ENCODE results near the gene RALGPS2.
"Not testable (repeated sequence)": the region's sequence is repeated elsewhere in the genome, so short reads cannot be mapped to it uniquely, and the experiment has no call there.

RALGPS2 gene

GRCh38 chr1:178784131-178784536 lies 59.1 kb downstream of the RALGPS2 start:
- no peak for DNase-seq

GRCh38 chr1:178792394-178792793 lies 67.3 kb downstream of the RALGPS2 start:
- no peak for DNase-seq

GRCh38 chr1:178796013-178796412 lies 71.0 kb downstream of the RALGPS2 start:
- DNase-seq: no peak

- no peak for DNase-seq
Measured at GRCh38 chr1:178797590-178797989, 72.5 kb downstream of the RALGPS2 start.

- DNase-seq: no peak
Measured at GRCh38 chr1:178798232-178798861, 73.3 kb downstream of the RALGPS2 start.

- no peak for DNase-seq
Measured at GRCh38 chr1:178802873-178803272, 77.8 kb downstream of the RALGPS2 start.

- DNase-seq: no peak
Measured at GRCh38 chr1:178806665-178807300, 81.7 kb downstream of the RALGPS2 start.

GRCh38 chr1:178808529-178808928 lies 83.5 kb downstream of the RALGPS2 start:
- DNase-seq: no peak

- DNase-seq: no peak
Measured at GRCh38 chr1:178810585-178810984, 85.5 kb downstream of the RALGPS2 start.

- DNase-seq: no peak
Measured at GRCh38 chr1:178818416-178818815, 93.4 kb downstream of the RALGPS2 start.

GRCh38 chr1:178819123-178819522 lies 94.1 kb downstream of the RALGPS2 start:
- DNase-seq: no peak

- DNase-seq: no peak
Measured at GRCh38 chr1:178821134-178821866, 96.3 kb downstream of the RALGPS2 start.

- no peak for DNase-seq
Measured at GRCh38 chr1:178825167-178825566, 100.1 kb downstream of the RALGPS2 start.

- no peak for DNase-seq
Measured at GRCh38 chr1:178844436-178844835, 119.4 kb downstream of the RALGPS2 start.

- no peak for DNase-seq
Measured at GRCh38 chr1:178846306-178846705, 121.3 kb downstream of the RALGPS2 start.

- no peak for DNase-seq
Measured at GRCh38 chr1:178847396-178847849, 122.4 kb downstream of the RALGPS2 start.

GRCh38 chr1:178847919-178848318 lies 122.9 kb downstream of the RALGPS2 start:
- DNase-seq: not testable (repeated sequence)

GRCh38 chr1:178849918-178850317 lies 124.9 kb downstream of the RALGPS2 start:
- no peak for DNase-seq

GRCh38 chr1:178857126-178857525 lies 132.1 kb downstream of the RALGPS2 start:
- DNase-seq: no peak

- DNase-seq: no peak
Measured at GRCh38 chr1:178862416-178862815, 137.4 kb downstream of the RALGPS2 start.

- DNase-seq: no peak
Measured at GRCh38 chr1:178862864-178863263, 137.8 kb downstream of the RALGPS2 start.

GRCh38 chr1:178864326-178864725 lies 139.3 kb downstream of the RALGPS2 start:
- no peak for DNase-seq

- DNase-seq: no peak
Measured at GRCh38 chr1:178867670-178868069, 142.6 kb downstream of the RALGPS2 start.

GRCh38 chr1:178868706-178869105 lies 143.7 kb downstream of the RALGPS2 start:
- DNase-seq: no peak

Data from activated gamma-delta T cell (primary cell).